ENCODE results near the gene SCMH1.

SCMH1 gene

DNA sequence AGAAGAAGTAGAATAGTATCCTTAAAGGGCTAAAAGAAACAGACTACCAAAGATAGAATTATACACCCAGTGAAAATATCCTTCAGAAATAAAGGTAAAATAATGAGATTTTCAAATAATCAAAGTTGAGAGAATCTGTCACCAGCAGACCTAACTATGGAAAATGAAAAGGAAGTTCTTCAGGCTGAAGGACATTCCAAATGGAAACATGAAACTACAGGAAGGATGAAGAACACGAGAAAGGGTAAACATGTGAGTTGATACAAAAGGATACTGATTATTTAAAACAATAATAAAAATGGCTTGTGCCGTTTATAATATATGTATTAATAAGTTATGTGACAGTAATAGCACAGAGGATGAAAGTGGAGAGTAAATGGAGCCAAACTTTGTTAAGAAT, 163.5 kb downstream of the SCMH1 start:
- no peak for DNase-seq

DNA sequence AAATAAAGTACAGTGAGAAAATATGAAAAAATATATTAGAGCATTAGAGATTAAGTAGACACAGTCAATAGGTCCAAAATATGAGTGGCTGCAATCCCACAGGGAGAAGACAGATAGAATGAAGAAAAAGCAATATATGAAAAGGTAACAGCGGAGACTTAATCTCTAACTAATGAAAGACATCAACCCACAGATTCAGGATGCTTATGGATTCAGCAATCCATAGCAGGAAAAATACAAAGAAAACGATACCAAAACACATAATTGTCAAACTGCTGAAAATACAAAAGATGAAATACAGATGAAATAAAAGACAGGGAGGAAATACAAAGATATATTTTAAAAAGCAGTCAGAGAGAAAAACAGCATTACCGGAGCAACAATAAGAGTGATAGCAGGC, 163.9 kb downstream of the SCMH1 start:
- no peak for DNase-seq

DNA sequence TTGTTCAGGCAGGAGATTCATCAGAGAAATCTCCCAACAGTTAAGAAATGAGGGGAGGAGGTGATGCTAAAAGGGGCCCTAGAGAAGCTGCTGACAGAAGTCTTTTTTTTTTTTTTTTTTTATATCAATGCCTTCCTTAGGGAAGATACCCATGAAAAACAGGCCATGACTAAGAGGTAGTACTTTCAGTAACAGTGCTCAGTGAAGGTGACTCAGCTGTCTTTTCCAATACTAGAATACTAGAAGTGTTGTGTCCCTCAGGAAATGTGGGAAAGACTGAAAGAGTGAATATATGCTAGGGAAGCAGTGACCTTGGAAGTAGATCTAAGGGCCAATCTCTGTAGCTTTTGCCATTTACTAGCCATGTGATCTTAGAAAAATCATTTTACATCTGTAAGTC, 168.1 kb downstream of the SCMH1 start:
- DNase-seq: no peak

DNA sequence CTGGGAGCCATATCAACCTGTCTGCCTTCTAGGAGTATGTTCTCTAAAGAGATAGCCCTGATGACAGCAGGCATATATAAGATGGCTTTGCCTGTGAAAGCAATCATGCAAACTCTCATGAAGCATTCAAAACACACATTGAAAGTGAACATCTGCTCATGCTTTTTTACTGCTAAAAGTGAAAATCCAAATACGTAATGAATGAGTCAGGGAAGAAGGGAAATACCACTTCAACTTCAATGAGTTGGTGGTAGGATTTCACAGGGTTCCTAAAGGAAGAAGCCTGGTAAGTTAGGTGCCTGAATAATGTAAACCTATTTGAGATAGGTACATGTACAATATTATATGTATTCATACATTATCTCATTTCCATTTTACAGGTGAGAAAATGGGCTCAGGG, 170.1 kb downstream of the SCMH1 start:
- no peak for DNase-seq

DNA sequence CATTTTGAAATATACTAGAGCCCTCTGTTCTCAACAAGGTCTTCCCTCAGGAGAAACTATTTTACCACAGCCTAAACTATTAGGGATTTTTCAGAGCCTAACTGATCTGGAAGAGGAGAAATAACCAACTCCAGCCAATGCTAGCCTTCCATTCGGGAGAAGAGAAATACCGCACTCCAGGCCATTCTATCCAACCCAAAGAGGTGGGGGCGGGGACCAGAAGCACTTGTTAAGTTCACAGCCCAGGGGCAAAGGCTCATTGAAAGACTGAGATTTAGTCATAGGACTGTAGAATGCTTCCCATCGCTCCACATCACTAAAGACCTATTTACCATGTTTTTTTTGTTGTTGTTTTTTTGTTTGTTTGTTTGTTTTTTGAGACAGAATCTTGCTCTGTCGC, 185.2 kb downstream of the SCMH1 start:
- no peak for DNase-seq

DNA sequence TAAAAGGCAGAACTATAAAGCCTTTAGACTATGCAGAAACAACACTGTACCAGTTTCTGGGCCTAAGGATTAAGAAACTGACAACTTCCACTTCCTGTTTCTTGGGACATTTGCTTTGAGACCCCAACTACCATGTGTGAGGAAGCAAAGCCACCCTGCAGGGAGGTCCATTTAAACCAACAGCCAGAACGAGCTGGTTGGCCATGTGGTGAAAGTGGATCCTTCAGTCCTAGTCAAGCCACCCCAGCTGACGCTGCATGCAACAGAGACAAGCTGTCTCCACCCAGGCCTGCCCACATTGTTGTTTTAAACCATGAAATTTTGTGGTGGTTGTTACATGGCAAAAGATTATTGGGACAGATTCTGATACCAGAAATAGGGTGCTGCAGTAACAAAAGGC, 188.8 kb downstream of the SCMH1 start:
- DNase-seq: peak; percentile 24

DNA sequence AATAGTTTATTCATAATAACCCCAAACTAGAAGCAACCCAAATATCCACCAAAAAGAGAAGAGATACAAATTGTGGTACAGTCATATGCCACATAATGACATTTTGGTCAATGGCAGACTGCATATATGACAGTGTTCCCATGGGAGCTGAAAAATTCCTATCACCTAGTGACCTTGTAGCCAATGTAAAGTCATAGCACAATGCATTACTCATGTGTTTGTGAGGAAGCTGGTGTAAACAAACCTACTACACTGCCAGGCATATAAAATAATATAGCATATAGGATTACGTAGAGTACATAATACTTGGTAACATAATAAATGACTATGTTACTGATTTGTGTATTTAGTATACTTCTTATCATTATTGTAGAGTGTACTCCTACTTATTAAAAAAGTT, 191.1 kb downstream of the SCMH1 start:
- no peak for DNase-seq

DNA sequence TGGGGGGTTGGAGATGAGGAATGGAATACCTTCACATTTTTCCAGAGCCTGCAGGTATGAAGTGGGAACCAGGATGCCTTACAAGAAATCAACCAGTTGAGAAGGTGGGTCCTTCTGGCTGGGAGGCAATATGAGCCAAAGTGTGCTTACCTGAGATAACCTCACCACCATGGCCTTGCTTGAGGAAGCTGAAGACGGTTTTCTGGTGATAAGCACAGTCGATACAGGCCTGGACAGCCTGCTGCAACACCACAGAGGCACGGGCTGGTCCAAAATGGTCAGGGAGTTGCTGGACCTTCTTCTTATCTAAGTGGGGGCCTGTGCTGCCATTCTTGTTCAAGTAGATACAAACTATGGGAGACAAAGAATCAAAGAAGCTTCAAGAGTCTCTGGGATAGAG, 193.6 kb downstream of the SCMH1 start:
- DNase-seq: no peak

DNA sequence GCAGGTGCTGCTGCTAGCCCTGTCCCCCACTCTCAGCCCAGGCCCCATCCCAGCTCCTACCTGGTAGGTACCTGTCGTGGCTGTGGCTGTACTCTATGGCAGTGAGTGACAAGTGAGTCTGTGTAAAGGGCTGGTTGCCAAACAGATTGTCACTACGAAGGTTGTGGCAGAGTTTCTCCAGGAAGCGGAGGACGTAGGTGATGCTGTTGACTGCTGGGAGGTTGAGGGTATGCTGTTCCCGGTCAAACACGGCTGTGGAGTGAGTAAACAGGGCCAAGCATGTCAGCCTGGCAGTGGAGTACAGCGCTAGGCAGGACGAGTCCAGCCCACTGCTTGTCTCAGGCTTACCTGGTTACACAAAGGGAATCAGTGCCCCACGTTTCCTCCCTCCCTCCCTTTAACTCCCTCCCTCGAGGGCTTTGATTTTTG, 195.7 kb downstream of the SCMH1 start:
- no peak for DNase-seq

DNA sequence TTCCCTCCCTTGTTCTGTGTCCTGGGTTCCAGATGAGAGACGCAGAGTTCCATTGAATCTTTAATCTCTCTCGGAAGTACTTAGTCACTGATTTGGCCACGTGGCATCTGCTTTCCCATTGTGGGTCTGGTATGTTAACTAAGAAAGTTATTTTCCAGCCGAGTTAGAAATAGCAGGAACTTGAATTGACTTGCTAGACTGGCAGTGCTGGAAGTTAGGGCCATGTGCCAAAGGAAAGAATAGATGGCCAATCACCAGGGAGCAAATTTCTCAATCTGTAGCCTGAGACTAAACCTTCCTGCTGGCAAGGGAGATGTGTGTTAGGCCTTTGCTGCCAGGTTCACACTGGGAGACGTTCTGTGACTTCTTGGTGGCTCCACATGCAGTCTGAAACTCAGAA, 196.4 kb downstream of the SCMH1 start:
- no peak for DNase-seq

DNA sequence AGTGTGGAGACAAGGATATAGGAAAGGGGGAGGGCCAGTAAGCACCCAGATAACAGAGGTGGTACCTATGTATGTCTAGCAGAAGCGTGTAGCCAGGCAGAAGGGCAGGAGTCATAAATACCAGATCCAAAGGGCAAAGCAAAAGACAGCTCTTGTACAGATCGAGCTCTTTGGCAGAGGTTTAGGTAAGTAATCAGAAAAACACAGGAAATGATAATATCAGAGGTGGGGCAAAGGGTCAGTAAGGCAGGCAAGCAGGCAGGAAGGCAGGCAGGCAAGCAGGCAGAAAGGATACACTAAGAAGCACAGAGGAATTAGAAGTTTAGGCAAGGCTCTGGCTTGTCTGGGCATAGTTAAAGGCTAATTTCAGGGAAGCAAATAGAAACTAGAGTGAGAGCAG, 197.9 kb downstream of the SCMH1 start:
- DNase-seq: no peak

DNA sequence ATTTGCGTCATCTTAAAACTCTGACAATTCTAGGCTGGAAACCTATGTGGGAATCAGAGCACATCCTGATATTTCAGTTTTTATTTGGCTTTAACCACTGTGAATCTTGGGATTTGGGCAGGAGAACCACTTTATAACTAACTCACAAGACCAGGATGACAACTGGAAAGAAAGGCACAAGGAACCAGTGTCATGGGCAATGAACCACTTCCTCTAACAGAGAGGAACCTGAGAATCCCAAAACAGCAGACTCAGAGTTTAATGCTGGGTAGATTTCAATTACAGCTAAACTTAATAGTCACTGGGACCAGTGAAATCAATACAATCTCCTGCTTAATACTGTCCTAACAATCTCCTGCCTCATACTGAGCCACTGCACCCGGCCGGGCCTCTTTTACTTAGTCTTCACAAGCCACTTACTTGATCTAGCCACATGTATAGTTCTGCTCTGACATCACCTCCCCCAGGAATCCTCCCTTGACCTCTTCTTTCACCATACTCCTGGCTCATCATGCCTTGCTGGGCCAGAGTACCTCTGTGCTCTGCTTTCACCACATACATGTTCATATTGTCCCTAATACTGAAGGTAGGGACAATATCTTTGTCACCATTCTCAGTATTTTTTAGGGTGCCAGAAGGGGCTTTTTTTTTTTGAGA, 200.4 kb downstream of the SCMH1 start:
- no peak for DNase-seq

DNA sequence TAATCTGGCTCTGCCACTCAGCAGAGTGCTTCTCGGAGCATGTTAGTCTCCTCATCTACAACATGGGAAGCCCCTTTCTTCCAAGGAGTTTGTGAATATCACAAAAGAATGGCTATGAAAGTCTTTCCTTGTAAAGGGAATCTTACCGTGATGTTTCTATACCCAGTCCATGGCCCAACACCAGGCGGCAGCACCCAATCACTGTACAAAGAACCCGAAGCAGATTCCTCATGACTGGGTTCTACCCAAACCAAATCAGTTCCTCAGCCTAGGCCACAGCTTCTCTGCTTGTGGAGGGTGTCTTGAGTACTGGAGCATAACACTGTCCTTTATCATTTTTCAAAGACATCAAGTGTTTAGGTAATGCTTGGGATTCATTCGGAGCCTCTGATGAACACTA, 204.0 kb downstream of the SCMH1 start:
- DNase-seq: no peak

DNA sequence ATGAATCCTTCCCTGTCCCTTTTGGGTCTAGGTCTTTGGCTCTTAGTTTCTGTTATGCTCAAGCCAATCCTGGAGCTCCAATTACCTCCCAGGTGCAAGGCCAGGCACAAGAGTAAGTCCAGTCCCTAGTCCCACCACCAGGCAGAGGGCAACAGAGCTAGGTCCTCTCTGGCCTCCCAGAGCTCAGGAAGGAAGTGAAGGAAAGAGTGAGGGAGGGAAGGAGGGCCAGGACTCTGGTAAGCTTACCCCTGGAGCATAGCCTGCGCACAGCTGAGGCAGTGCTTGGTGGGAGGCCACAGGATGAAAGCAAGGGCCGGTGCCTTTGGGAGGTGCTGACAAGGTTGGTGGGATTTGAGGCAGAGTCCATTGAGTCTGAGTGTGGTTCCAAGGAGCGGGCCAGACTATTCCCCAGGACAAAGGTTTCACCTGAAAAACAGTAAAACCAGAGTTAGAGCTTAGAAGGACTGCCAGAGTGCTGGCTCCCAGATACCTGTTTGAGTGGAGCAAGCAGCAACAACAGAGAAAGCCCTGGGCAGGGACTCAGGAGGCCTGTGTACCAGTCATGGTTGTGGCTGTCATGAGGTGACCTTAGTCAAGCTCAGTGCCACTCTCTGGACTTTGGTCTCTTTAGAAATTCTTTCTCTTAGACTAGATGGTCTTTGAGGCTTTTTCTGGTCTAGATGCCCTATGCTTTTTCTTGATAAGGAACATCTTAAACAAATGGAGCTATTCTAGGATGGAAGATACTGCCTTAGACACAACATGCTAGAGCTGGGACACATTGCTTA, 204.8 kb downstream of the SCMH1 start:
- DNase-seq: no peak

DNA sequence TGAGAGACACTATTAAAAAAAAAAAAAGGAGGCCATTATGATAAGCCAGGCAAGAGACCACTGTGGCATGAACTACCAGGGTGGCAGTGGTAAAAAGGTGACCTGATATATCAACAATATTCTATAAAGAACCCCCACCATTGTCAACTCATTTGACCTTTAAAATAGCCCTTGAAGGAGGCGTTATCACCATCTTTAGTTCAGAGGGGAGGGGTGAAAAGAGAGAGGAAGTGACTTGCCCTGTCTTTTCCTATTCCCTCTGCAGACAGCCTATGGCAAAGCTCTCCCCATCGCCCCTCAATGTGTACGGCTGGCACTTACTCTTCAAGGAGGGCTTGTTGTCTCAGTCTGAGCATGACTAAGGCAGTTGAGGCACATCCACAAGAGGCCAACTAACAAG, 208.8 kb downstream of the SCMH1 start:
- DNase-seq: no peak

DNA sequence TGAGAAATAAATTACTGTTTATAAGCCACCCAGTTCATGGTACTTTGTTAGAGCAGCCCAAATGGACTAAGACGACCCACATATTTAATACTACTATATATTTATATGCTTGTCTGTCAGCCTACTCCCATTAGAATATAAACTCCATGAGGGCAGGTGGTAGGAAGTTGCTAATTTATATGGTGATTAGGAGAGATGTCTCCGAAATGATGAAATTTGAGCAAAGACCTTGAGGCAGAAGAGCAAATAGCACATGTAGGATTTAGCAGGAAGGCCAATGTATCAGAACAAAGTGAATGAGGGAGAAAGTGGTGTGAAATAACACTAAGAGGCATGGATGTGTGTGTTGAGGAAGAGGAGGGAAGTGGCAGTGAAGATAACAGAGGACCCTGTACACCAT, 210.0 kb downstream of the SCMH1 start:
- DNase-seq: no peak

DNA sequence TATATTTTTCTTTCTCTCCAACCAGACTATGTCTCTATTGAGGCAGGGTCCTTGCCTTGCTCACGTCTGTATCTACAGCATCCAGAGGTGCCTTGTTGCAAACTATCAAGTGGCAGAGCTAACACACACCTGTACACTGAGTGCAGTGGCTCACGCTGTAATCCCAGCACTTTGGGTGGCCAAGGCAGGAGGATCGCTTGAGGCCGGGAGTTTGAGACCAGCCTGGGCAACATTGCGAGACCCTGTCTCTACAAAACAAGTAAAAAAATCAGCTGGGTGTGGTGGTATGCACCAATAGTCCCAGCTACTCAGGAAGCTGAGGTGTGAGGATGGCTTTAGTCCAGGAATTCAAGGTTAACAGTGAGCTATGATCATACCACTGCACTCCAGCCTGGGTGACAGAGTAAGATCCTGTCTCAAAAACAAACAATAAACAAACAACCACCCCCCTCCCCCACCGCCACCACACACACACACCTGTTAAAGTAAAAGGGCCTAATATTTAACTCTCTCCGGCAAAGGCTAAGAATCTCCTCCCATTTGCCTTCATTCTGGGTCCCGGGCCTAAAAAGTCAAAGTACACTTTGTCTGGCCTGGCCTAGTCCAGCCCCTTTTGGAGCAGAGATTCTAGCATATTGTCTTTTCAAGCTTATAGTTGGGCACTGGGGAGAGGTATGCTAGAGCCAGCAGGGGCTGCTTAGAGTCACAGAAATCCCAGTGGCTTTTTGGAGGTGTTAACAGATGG, 211.1 kb downstream of the SCMH1 start:
- no peak for DNase-seq

DNA sequence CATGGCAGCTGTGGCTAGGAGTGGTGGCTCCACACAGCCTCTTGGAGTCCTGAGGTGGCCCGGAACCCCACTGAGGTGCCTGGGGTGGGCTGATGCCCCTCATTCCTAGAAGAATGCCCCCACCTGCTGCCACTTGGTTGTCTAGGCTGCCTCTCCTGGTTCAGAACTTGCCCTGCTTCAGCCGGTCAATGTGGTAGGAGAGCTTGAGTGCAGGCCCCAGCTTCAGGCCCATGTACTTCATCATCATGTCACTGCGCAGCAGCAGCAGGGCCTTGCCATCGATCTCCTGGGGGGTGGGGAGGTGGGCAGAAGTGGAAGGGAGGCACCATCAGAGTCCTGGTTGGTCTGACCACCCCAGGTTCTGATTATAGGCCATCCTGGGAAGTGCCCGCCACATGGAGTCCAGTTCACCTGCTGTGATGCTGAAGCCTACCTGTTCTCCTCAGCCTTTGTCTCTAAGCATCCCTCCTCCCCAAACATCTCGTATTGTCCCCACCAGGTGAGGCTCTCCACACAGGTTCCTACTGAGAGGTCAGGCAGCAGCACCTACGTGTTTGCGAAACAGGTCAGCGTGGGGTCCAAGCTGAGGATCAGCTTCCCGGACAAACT, 214.0 kb downstream of the SCMH1 start:
- DNase-seq: no peak

DNA sequence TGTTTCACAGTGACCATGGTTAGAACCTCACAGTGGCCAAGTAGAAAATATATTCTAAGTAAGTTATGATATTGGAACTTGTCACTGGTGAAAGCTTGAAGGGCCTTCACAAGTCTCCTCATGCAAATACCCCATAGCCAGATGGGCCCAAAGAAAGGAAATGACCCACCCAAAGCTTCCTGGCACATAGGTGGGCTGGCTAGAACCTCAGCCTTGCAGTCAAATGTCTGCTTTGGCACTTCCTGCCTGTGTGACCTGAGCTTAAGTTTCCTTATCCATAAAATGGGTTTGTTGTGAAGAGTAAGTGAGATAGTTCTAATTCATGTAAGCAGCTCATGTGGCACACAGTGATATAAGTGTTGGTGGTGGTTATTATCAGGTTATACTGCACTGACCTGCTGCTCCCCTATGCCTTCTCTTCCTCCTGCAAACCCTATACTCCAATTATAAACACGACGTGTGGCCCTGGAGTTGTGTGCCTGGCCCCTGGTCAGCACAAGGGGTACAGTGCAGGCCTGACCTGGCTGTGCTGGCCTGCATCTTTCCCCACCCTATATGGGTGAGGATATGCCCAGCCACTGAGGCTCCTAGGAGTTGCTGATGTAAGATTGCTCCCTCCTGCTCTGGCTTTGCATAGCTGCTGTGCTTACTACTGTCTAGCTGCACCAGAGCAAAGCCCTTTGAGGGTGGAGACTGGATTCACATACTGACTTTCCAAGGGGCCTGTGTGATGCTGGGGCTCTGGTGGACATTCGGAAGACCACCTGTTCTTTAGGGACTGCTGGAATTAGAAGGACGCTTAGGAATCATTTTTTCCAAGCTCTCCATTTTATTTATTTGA, 215.9 kb downstream of the SCMH1 start:
- DNase-seq: no peak

DNA sequence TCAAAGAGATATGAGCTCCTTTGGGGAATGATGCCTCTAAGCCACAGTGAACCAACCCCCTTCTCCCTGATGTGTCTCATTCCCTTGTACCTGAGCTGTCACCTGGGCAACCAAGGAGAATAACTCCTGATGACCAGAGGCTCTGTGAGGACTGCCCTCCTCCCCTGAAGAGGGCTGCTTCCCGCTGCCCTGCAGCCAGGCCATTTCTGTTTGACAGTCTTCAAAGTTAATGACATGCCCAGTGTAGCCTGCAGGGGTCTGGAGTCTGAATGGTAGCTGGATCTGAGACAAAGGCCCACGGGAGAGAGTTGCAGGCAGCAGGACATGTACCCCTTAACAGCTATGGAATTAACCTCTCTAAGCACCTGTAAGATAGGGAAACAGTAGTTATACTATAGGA, 217.2 kb downstream of the SCMH1 start:
- DNase-seq: no peak

DNA sequence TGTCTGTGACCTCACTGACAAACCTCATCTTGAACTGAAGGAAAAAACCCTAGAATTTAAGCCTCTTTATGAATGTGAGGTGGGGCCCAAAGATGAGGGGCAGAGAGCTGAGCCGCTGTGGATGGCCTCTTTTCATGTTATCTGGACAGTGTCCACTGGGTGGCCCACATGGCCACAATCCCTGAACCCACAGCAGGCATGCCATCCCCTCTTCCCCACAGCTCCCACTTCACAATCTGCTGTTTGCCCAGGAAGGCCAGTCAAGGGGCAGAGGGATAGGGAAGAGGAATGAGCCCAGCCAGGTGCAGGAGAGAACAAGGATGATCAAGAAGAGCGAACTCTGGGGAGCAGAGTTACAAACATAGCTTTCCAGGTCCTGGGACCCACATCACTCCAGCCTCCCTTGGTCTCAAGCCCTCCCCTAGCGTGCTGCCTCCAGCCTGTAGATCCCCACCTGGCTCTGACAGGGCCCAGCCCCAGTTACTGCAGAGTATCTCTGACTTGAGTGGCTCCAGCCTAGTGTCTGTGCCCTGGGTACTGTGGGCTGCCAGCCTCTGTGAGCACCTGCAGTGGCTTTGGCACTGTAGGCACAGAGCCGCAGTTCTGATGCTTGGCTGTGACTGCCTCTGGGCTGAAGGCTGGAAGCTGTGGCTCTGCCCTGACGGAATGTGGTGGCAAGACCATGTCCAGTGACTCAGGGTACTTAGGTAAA, 218.7 kb downstream of the SCMH1 start:
- no peak for DNase-seq

DNA sequence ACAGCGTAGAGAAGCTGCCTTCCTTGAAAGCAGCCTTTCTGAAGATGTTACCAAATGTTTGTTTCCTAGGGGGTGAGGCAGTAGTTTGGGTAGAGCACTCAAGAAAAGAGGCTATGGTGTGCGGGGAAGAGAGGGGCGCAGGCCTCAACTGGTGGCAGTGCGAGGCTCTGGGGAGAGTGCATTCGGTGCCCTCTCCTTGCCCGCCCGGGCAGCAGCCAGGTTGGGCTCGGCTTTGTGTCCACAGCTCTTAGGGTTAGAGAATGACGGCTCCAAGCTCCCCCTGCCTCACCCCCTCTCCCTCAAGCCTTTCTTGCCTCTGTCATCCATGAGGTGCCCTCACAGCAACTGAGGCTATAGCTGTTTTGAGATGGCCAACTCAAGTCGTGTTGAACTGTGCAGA, 219.7 kb downstream of the SCMH1 start:
- no peak for DNase-seq
